Smooth muscle cell (in vitro differentiated cells): ENCODE results near the gene BTF3. TPM values are rescaled to one million over a fixed set of nuclear protein-coding genes. Genes with fewer than 3 reads are reported as not detected.

Source experiments
- DNase-seq: peaks from one replicate; lab custom pipeline; 2025; ENCODE audit not compliant: unreplicated experiment; lab: John Stamatoyannopoulos, UW
- H2AFZ ChIP-seq: fragments of 200-600 bp; sonication (generic); 2 replicates; pipeline ENCODE4 v1.6.0; 2016; ENCODE audit warnings: antibody characterized with exemption, low read depth, mild to moderate bottlenecking
- H3F3A ChIP-seq: fragments of 200-600 bp; sonication (generic); 2 replicates; pipeline ENCODE4 v1.6.0; 2017; ENCODE audit warnings: antibody characterized with exemption, low read depth
- H3K27ac ChIP-seq: fragments of 200-600 bp; sonication (generic); 2 replicates; pipeline ENCODE4 v1.5.1; 2016; ENCODE audit warnings: low read depth, mild to moderate bottlenecking
- H3K27me3 ChIP-seq: fragments of 200-600 bp; sonication (generic); 2 replicates; pipeline ENCODE4 v1.6.1; 2016; ENCODE audit warnings: low read depth, mild to moderate bottlenecking
- H3K36me3 ChIP-seq: fragments of 200-600 bp; sonication (generic); 2 replicates; pipeline ENCODE4 v1.5.1; 2016; ENCODE audit warnings: low read depth
- H3K4me1 ChIP-seq: fragments of 200-600 bp; sonication (generic); 2 replicates; pipeline ENCODE4 v1.5.1; 2016; ENCODE audit warnings: low read depth
- H3K4me2 ChIP-seq: fragments of 200-600 bp; sonication (generic); 2 replicates; pipeline ENCODE4 v1.6.0; 2016; ENCODE audit warnings: mild to moderate bottlenecking
- H3K4me3 ChIP-seq: fragments of 200-600 bp; sonication (generic); 2 replicates; pipeline ENCODE4 v1.5.1; 2016; ENCODE audit warnings: mild to moderate bottlenecking
- H3K79me2 ChIP-seq: fragments of 200-600 bp; sonication (generic); 2 replicates; pipeline ENCODE4 v1.6.0; 2016; ENCODE audit warnings: low read depth, mild to moderate bottlenecking
- H3K9ac ChIP-seq: fragments of 200-600 bp; sonication (generic); 2 replicates; pipeline ENCODE4 v1.6.0; 2016; ENCODE audit warnings: low read depth
- H3K9me3 ChIP-seq: fragments of 200-600 bp; sonication (generic); replicated peaks from 2 replicates; pipeline ENCODE4 v1.5.1; 2016; ENCODE audit warnings: low read depth
- H4K20me1 ChIP-seq: fragments of 200-600 bp; sonication (generic); 2 replicates; pipeline ENCODE4 v1.6.0; 2016; ENCODE audit warnings: low read depth
- WGBS: methylation state at CpG from one replicate; pipeline ENCODE4 v1.1.7; 2016; ENCODE audit warnings: low lambda C conversion rate; 5-methylcytosine and 5-hydroxymethylcytosine counted together
- polyA plus RNA-seq: library from polyadenylated mRNA; unstranded; fragments of >200 nt; fragmentation: Nextera tagmentation; extraction: Ambion mirVana; gene quantifications from 2 replicates; pipeline ENCODE4 v1.2.1, GENCODE V29; 2016
- total RNA-seq: library from RNA; depleted of rRNA; stranded (reverse); fragments of >200 nt; gene quantifications from 2 replicates; pipeline ENCODE4 v1.2.3, GENCODE V29; 2014
- TF ChIP-seq, protein P1 (sequence below): fragments of 200-600 bp; sonication (generic); IDR thresholded peaks from 2 replicates; pipeline ENCODE4 v1.5.1; 2017; ENCODE audit warnings: borderline replicate concordance, mild to moderate bottlenecking, antibody characterized with exemption; ENCODE audit not compliant: insufficient read depth, poor library complexity, severe bottlenecking

BTF3 gene
- total and polyA plus RNA-seq, 2 experiments from 2014 or later, result 409 to 546 TPM

DNA sequence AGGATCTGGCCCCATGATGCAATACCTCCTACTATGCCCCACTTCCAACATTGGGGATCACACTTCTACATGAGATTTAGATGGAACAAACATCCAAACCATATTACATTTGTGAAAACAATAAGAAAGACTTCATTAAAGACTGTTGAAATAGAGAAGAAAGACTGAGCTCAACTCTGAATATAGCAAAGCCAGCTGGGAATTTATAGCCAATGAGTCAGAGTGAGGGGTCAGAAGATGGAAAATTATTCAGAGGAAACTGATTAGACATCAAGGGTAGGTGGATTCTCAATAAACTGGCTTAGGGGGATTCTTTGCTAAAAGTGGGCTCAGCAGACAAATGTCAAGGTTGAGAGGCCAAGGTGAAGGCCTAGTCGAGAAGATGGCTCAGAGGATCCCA is 25.6 kb downstream of the BTF3 start:
- TF ChIP-seq, protein P1, sequence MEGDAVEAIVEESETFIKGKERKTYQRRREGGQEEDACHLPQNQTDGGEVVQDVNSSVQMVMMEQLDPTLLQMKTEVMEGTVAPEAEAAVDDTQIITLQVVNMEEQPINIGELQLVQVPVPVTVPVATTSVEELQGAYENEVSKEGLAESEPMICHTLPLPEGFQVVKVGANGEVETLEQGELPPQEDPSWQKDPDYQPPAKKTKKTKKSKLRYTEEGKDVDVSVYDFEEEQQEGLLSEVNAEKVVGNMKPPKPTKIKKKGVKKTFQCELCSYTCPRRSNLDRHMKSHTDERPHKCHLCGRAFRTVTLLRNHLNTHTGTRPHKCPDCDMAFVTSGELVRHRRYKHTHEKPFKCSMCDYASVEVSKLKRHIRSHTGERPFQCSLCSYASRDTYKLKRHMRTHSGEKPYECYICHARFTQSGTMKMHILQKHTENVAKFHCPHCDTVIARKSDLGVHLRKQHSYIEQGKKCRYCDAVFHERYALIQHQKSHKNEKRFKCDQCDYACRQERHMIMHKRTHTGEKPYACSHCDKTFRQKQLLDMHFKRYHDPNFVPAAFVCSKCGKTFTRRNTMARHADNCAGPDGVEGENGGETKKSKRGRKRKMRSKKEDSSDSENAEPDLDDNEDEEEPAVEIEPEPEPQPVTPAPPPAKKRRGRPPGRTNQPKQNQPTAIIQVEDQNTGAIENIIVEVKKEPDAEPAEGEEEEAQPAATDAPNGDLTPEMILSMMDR, result no peak
- Histone ChIP-seq H3K4me3 (no peak overlapping the region), H3K27ac (no peak overlapping the region), H4K20me1 (no peaks in the 10 kb centered on the region), H3K9me3 (no peaks in the 10 kb centered on the region), H3F3A (no peaks in the 10 kb centered on the region), H3K4me2 (no peak overlapping the region), H3K36me3 (no peaks in the 10 kb centered on the region), H2AFZ (no peak overlapping the region), H3K9ac (no peak overlapping the region), H3K27me3 (no peaks in the 10 kb centered on the region), H3K79me2 (no peaks in the 10 kb centered on the region), H3K4me1 (no peaks in the 10 kb centered on the region)
- WGBS, result 87% methylated on average over 1 of the region's 1 CpG
- DNase-seq, result no peak

DNA sequence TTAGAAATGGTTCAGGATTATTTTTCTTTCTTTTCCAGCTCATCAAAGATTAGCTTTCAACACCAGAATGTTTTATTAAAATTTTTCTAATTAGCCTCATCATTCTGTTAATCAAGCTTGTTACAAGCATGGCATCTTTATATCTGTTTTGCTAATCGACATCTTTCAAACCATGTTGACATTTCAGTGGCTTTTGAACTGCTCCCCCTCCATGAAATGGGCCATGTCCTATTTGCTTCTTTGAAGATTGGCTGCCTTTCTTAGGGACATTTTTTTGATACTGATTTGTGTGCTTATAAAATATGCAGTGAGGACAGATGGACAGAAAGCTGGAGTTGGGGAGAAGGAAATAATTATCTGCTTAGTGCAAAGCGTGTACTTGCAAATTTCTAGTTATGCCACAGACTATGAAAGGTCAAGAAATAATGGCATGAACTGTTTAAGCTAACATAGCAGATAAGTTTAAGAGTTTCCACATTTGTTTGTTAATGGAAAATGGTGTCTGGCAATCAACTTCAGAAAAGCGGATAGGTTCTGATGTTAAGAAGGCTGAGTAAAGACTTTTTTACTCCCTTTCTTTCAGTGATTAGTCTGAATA is 27.5 kb downstream of the BTF3 start:
- no peak overlapping the region for H3K4me3 ChIP-seq
- no peaks in the 10 kb centered on the region for H4K20me1 ChIP-seq
- TF ChIP-seq, protein P1, result no peak
- H3K9ac ChIP-seq, result no peak overlapping the region
- H3K9me3 ChIP-seq, result no peaks in the 10 kb centered on the region
- H3K36me3 ChIP-seq, result no peaks in the 10 kb centered on the region
- no peak for DNase-seq
- no peaks in the 10 kb centered on the region for H3K27me3 ChIP-seq
- no peak overlapping the region for H3K27ac ChIP-seq
- no peaks in the 10 kb centered on the region for H3K4me1 ChIP-seq
- no peak overlapping the region for H3K4me2 ChIP-seq
- no peak overlapping the region for H2AFZ ChIP-seq
- H3F3A ChIP-seq, result no peaks in the 10 kb centered on the region
- 69% methylated on average over 3 of the region's 3 CpGs for WGBS
- no peaks in the 10 kb centered on the region for H3K79me2 ChIP-seq

DNA sequence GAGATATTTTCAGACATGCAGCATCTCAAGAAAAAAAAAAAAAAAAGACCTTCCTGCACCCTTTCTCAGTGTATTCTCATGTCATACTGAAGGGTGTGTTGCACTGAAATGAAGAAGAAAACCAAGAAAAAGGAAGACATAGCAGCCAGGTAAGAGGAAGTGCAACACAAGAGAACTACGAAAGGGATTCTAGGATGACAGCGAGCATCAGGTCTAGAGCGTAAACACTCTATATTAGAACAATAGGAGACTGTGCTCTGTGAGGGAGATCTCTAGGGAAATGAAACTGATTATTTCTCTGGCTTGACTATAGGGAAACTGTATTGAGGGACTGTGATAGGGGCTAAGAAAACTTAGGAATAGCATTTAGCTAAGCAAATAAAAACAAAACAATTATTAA is 30.0 kb downstream of the BTF3 start:
- no peaks in the 10 kb centered on the region for H3F3A ChIP-seq
- H3K27me3 ChIP-seq, result no peaks in the 10 kb centered on the region
- WGBS, result 89% methylated on average over 3 of the region's 3 CpGs
- H2AFZ ChIP-seq, result no peak overlapping the region
- no peaks in the 10 kb centered on the region for H3K9me3 ChIP-seq
- no peak overlapping the region for H3K4me2 ChIP-seq
- TF ChIP-seq, protein P1, result no peak
- no peaks in the 10 kb centered on the region for H3K36me3 ChIP-seq
- no peaks in the 10 kb centered on the region for H4K20me1 ChIP-seq
- DNase-seq, result no peak
- H3K27ac ChIP-seq, result no peak overlapping the region
- no peak overlapping the region for H3K4me3 ChIP-seq
- no peak overlapping the region for H3K9ac ChIP-seq
- H3K4me1 ChIP-seq, result no peaks in the 10 kb centered on the region
- no peaks in the 10 kb centered on the region for H3K79me2 ChIP-seq

DNA sequence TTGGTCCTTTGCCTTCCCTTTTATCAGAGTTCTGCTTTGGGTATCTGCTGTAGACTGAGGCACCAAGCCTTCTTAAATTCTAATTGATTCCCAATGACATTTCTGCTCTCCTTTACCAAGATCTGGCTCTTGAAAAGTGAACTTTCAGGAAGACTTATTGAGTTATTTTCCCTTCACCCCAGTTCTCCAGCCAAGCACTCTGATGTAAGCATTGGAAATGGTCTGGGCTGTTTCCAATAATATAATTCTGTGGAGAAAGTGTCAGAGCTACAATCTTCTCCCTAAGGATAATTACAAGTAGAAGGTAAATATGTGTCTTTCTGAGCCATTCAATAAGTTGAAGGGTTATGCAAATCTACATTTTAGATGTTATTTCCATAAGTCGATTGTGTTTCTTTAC is 30.8 kb downstream of the BTF3 start:
- Histone ChIP-seq H3K4me3 (no peak overlapping the region), H3F3A (no peaks in the 10 kb centered on the region), H3K27me3 (no peaks in the 10 kb centered on the region), H3K36me3 (no peaks in the 10 kb centered on the region), H4K20me1 (no peaks in the 10 kb centered on the region), H3K27ac (no peak overlapping the region), H3K79me2 (no peaks in the 10 kb centered on the region), H3K4me2 (no peak overlapping the region), H3K9me3 (no peaks in the 10 kb centered on the region), H3K9ac (no peak overlapping the region), H2AFZ (no peak overlapping the region), H3K4me1 (no peaks in the 10 kb centered on the region)
- no peak for DNase-seq
- 94% methylated on average over 1 of the region's 1 CpG for WGBS
- TF ChIP-seq, protein P1, result no peak
